Small intestine (tissue), 7 donors: ENCODE measurements around the gene TAF1A. TPM values are rescaled to one million over a fixed set of nuclear protein-coding genes. Genes with fewer than 3 reads are reported as not detected.

Experiments used
- DNase-seq, 2 donors: peaks; one replicate each; pipeline versions ENCODE4 v3.0.0 to v3.0.0-alpha.2; 2013
- FAIRE-seq: peaks from 2 replicates; lab custom pipeline; 2012; peaks lifted over from hg19 to GRCh38; lab: Jason Lieb, UNC
- H3K27ac ChIP-seq, 3 donors: one replicate each; pipeline ENCODE4 v1.5.1; 2013; ENCODE audit warnings: low read length in 2 of 3, mild to moderate bottlenecking in 2 of 3, control low read depth in 1 of 3, inconsistent platforms in 1 of 3, low read depth in 1 of 3, moderate library complexity in 1 of 3
- H3K27me3 ChIP-seq, 3 donors: one replicate each; pipeline ENCODE4 v1.6.1; 2013; ENCODE audit warnings: low read length in 3 of 3, inconsistent platforms in 1 of 3; ENCODE audit not compliant: control insufficient read depth in 3 of 3, insufficient read depth in 3 of 3
- H3K36me3 ChIP-seq, 3 donors: one replicate each; pipeline ENCODE4 v1.6.1; 2013; ENCODE audit warnings: low read length in 3 of 3, inconsistent platforms in 1 of 3, low read depth in 1 of 3, mild to moderate bottlenecking in 1 of 3, moderate library complexity in 1 of 3; ENCODE audit not compliant: control insufficient read depth in 3 of 3, insufficient read depth in 2 of 3
- H3K4me1 ChIP-seq, 3 donors: one replicate each; pipeline ENCODE4 v1.6.1; 2013; ENCODE audit warnings: low read length in 2 of 3, inconsistent platforms in 1 of 3, low read depth in 1 of 3, mild to moderate bottlenecking in 1 of 3, moderate library complexity in 1 of 3; ENCODE audit not compliant: control insufficient read depth in 3 of 3, insufficient read depth in 2 of 3
- H3K4me3 ChIP-seq, 3 donors: one replicate each; pipeline ENCODE4 v1.5.1; 2013; ENCODE audit warnings: low read length in 3 of 3, control low read depth in 1 of 3, inconsistent platforms in 1 of 3, low read depth in 1 of 3, mild to moderate bottlenecking in 1 of 3, moderate library complexity in 1 of 3
- H3K9me3 ChIP-seq, 2 donors: one replicate each; pipeline ENCODE4 v1.6.1; 2013; ENCODE audit warnings: low read depth in 1 of 2, low read length in 1 of 2; ENCODE audit not compliant: control insufficient read depth in 2 of 2, insufficient read depth in 1 of 2
- WGBS, 3 donors: extraction: QIAGEN DNeasy Blood & Tissue Kit; methylation state at CpG; one replicate each; pipeline ENCODE4 v1.1.7; 2013; 5-methylcytosine and 5-hydroxymethylcytosine counted together
- polyA plus RNA-seq, 4 donors: library from polyadenylated mRNA; stranded (reverse) in 3 of 4; unstranded in 1 of 4; fragments of 200-250 nt in 3 of 4; fragments of 120-200 nt in 1 of 4; gene quantifications; one replicate each; pipeline versions ENCODE4 v1.2.1 to v1.2.3, GENCODE V29; 2013
- donor health status: healthy with polysubstance abuse.
- donor health status: control.
- donor health status: control.
- donor health status: Bipolar disorder and iron deficiency.
- donor health status: healthy.

Gene TAF1A
- polyA plus RNA-seq, 4 donors = 0.45 to 12.3 (median 2.4) TPM

DNA sequence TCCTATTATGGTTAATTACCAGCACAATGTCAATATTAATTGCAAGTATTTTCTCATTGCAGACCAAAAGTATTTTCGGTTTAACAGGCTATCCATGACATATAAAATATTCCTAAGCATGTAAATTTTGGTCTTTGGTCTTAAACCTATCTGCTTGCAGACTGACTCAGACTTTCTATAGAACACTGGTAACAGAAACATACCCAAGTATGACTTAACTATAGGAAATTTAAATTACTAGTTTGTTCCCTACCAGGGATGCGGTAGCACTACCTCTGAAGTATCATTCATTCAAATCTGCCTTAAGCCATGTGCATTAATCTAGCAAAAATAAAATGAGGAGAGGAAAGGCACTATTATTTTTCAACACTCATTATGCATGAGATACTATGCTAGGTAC lies 2.9 kb downstream of the TAF1A start:
- Histone ChIP-seq H3K36me3 (peaks cover 0 to 13% (median 7%) of the 10 kb centered on the region in 3 donors), H3K4me3 (no peak overlapping the region), H3K9me3 (no peaks in the 10 kb centered on the region), H3K4me1 (peaks cover 3 to 10% (median 6%) of the 10 kb centered on the region in 3 donors), H3K27me3 (no peaks in the 10 kb centered on the region), H3K27ac (no peak overlapping the region)
- DNase-seq (no peak), FAIRE-seq (no peak)
- 82 to 96% (median 93%) methylated on average over 2 of the region's 2 CpGs for WGBS, 3 donors

- DNase-seq = no peak
- Histone ChIP-seq H3K4me1 (no peaks in the 10 kb centered on the region), H3K27ac (no peak overlapping the region), H3K4me3 (no peak overlapping the region), H3K27me3 (no peaks in the 10 kb centered on the region), H3K9me3 (no peaks in the 10 kb centered on the region), H3K36me3 (peaks cover 3 to 13% (median 7%) of the 10 kb centered on the region in 3 donors)
- no peak for FAIRE-seq
- WGBS, 3 donors = 81 to 92% (median 92%) methylated on average over 5 of the region's 5 CpGs
Observed at GRCh38 chr1:222583079-222583478, 6.7 kb downstream of the TAF1A start.

DNA sequence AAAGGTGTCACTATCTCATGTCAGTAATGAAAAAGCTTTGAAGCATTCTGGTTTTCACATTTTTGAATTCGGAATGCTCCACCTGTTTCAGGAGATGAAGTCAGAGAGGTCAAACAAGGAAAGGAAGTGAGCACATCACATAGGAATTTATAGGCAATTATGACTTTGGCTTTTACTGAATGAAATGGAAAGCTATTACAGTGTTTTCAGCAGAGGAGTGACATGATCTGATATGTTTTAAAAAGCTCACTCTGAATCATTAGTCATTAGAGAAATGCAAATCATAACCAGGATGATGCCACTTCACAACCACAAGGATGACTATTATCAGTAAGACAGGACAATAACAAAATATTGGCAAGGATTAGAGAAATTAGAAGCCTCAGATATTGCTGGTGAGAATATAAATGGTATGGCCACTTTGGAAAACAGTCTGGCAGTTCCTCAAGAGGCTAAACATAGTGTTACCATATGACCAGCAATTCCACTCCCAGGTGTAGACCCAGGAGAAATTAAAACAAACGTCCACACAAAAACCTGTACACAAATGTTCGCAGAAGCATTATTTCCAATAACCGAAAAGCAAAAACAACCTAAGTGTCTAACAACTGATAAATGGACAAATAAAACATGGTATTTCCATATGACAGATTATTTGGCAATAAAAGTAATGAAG lies 7.5 kb downstream of the TAF1A start:
- H3K27ac ChIP-seq = no peak overlapping the region
- no peaks in the 10 kb centered on the region for H3K9me3 ChIP-seq
- no peak overlapping the region for H3K4me3 ChIP-seq
- H3K4me1 ChIP-seq = no peaks in the 10 kb centered on the region
- H3K36me3 ChIP-seq = peaks cover 4 to 9% (median 7%) of the 10 kb centered on the region in 3 donors
- WGBS, 3 donors = 82 to 88% (median 85%) methylated on average over 4 of the region's 4 CpGs
- DNase-seq (no peak), FAIRE-seq (no peak)
- no peaks in the 10 kb centered on the region for H3K27me3 ChIP-seq

DNA sequence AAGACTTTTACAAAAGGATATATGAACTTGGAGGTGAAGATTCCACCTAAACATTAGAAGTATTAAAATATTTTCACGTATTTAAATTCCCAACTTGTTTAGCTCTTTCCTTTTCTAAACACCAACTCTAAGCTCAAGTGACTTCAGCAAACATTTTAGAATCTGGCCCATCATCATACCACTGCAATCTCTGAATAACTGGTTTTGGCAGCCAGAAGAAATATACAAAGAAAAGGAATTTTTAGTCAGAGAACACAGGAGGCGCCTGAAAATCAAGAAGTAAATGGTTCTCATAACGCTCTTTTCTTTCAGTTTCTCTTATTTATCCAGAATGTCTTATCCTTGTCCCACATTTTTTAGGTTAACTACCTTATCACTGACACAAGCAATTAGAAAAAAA lies 10.4 kb downstream of the TAF1A start:
- H3K4me3 ChIP-seq = no peak overlapping the region
- FAIRE-seq = no peak
- no peak overlapping the region for H3K27ac ChIP-seq
- H3K4me1 ChIP-seq = no peaks in the 10 kb centered on the region
- H3K36me3 ChIP-seq = peaks cover 6 to 14% (median 9%) of the 10 kb centered on the region in 3 donors
- no peaks in the 10 kb centered on the region for H3K27me3 ChIP-seq
- no peaks in the 10 kb centered on the region for H3K9me3 ChIP-seq
- 93 to 99% (median 95%) methylated on average over 3 of the region's 3 CpGs for WGBS, 3 donors
- no peak for DNase-seq

GRCh38 chr1:222570837-222571236 lies 18.9 kb downstream of the TAF1A start:
- Histone ChIP-seq H3K4me3 (no peak overlapping the region), H3K27ac (no peak overlapping the region), H3K36me3 (peaks cover 0 to 16% (median 4%) of the 10 kb centered on the region in 3 donors), H3K4me1 (no peaks in the 10 kb centered on the region), H3K27me3 (no peaks in the 10 kb centered on the region), H3K9me3 (no peaks in the 10 kb centered on the region)
- FAIRE-seq = no peak
- 91 to 100% (median 99%) methylated on average over 1 of the region's 1 CpG for WGBS, 3 donors
- DNase-seq = no peak

- 96 to 100% (median 98%) methylated on average over 1 of the region's 1 CpG for WGBS, 3 donors
- Histone ChIP-seq H3K4me3 (no peak overlapping the region), H3K27ac (no peak overlapping the region), H3K36me3 (peaks cover 6 to 13% (median 7%) of the 10 kb centered on the region in 3 donors), H3K4me1 (no peaks in the 10 kb centered on the region), H3K9me3 (no peaks in the 10 kb centered on the region), H3K27me3 (no peaks in the 10 kb centered on the region)
- no peak for FAIRE-seq
- no peak for DNase-seq
Observed at GRCh38 chr1:222561656-222562055, 28.1 kb downstream of the TAF1A start.

DNA sequence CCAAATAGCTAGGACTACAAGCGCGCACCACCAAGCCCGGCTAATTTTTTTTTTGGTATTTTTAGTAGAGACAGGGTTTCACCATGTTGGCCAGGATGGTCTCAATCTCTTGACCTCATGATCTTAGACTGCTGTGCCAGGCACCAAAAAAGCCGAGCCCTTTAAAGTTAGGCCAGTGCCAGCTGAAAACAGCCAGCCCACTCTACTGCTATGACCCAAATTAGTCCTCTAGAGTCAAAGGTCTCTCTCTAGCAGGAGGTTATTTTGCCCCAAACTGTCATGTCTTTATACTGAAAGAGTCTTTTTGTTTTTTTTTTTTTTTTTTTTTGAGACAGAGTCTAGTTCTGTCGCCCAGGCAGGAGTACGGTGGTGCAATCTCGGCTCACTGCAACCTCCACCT lies 32.2 kb downstream of the TAF1A start:
- H3K36me3 ChIP-seq = peaks cover 6 to 14% (median 7%) of the 10 kb centered on the region in 3 donors
- H3K27ac ChIP-seq = no peak overlapping the region
- H3K4me1 ChIP-seq = no peaks in the 10 kb centered on the region
- 98 to 99% (median 98%) methylated on average over 7 of the region's 7 CpGs for WGBS, 3 donors
- DNase-seq = no peak
- H3K4me3 ChIP-seq = no peak overlapping the region
- no peaks in the 10 kb centered on the region for H3K27me3 ChIP-seq
- FAIRE-seq = no peak
- H3K9me3 ChIP-seq = no peaks in the 10 kb centered on the region

DNA sequence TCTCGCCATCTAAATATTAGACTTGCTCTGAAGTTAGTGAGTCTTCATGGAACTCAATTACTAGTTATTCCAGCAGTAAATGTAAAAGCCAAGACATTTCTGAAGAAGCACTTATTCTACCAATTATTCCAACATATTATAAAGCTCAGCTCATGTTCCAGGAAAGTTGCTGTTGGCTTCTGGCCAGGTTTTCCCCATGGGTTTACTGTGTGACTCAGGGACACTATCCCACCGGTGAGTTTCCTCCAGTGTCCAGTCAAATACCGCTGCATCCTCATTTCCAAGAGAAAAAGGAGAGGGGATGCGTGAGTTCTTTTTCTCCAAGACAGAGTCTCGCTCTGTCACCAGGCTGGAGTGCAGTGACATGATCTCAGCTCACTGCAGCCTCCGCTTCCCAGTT lies 32.6 kb downstream of the TAF1A start:
- Histone ChIP-seq H3K36me3 (peaks cover 6 to 14% (median 7%) of the 10 kb centered on the region in 3 donors), H3K9me3 (no peaks in the 10 kb centered on the region), H3K27me3 (no peaks in the 10 kb centered on the region), H3K4me1 (no peaks in the 10 kb centered on the region), H3K27ac (no peak overlapping the region), H3K4me3 (no peak overlapping the region)
- no peak for DNase-seq
- 80 to 85% (median 82%) methylated on average over 6 of the region's 6 CpGs for WGBS, 3 donors
- FAIRE-seq = no peak
